OCI-LY7 (cell line): ENCODE data around the gene ATP9B. TPM values are rescaled to one million over a fixed set of nuclear protein-coding genes. Genes with fewer than 3 reads are reported as not detected.

Source experiments
- BruUV-seq: library from RNA; stranded (reverse); fragments of 400-500 nt; replicated peaks from 2 replicates; lab custom pipeline; 2021; lab: Mats Ljungman, UMichigan
- CTCF ChIA-PET: fragments of 300-600 bp; sonication (Branson Sonifier 250); formaldehyde crosslinking; loops from one replicate; lab custom pipeline; 2022; ENCODE audit warnings: antibody characterized with exemption; ENCODE audit not compliant: unreplicated experiment; lab: Charles Lee
- POLR2A ChIA-PET: fragments of 300-600 bp; sonication (Branson Sonifier 250); formaldehyde crosslinking; loops from one replicate; lab custom pipeline; 2022; ENCODE audit warnings: antibody characterized with exemption; lab: Charles Lee
- DNase-seq: peaks from one replicate; pipeline ENCODE4 v3.0.0-alpha.2; 2015; ENCODE audit warnings: low spot score
- H2AFZ ChIP-seq: fragments of 200-600 bp; sonication (generic), shearing (Covaris generic); 2 replicates; pipeline ENCODE4 v1.6.1; 2014; ENCODE audit warnings: mild to moderate bottlenecking, antibody characterized with exemption, low read length, moderate library complexity
- H3K27ac ChIP-seq: fragments of 200-600 bp; sonication (generic); 2 replicates; pipeline ENCODE4 v1.5.1; 2014; ENCODE audit warnings: mixed run types, low read depth, mild to moderate bottlenecking, moderate library complexity, low read length, inconsistent platforms; ENCODE audit not compliant: poor library complexity, severe bottlenecking
- H3K36me3 ChIP-seq: fragments of 200-600 bp; sonication (generic); 2 replicates; pipeline ENCODE4 v1.6.1; 2014; ENCODE audit warnings: mild to moderate bottlenecking, antibody characterized with exemption, low read length, moderate library complexity, mixed read lengths; ENCODE audit not compliant: insufficient read depth
- H3K4me1 ChIP-seq: fragments of 200-600 bp; sonication (generic); 2 replicates; pipeline ENCODE4 v1.5.1; 2014; ENCODE audit warnings: mild to moderate bottlenecking, low read length; ENCODE audit not compliant: insufficient read depth, poor library complexity, severe bottlenecking
- H3K4me2 ChIP-seq: fragments of 200-600 bp; sonication (generic); 2 replicates; pipeline ENCODE4 v1.6.1; 2014; ENCODE audit warnings: mild to moderate bottlenecking, low read length
- H3K4me3 ChIP-seq: fragments of 200-600 bp; sonication (generic); 2 replicates; pipeline ENCODE4 v1.5.1; 2014; ENCODE audit warnings: mild to moderate bottlenecking, low read depth, low read length; ENCODE audit not compliant: poor library complexity, severe bottlenecking
- H3K79me2 ChIP-seq: fragments of 200-600 bp; sonication (generic); 2 replicates; pipeline ENCODE4 v1.6.1; 2016; ENCODE audit warnings: low read depth, mild to moderate bottlenecking, low read length, moderate library complexity, mixed read lengths; ENCODE audit not compliant: insufficient read depth
- H3K9me2 ChIP-seq: fragments of 200-600 bp; sonication (generic); 2 replicates; pipeline ENCODE4 v1.6.1; 2016; ENCODE audit warnings: mild to moderate bottlenecking, low read length, mixed read lengths; ENCODE audit not compliant: insufficient read depth
- H3K9me3 ChIP-seq: fragments of 200-600 bp; sonication (generic); 2 replicates; pipeline ENCODE4 v1.6.1; 2014; ENCODE audit warnings: mild to moderate bottlenecking, mixed run types, low read length, mixed read lengths
- H4K20me1 ChIP-seq: fragments of 200-600 bp; sonication (generic); 2 replicates; pipeline ENCODE4 v1.6.1; 2014; ENCODE audit warnings: mild to moderate bottlenecking, antibody characterized with exemption, low read length, moderate library complexity, mixed read lengths; ENCODE audit not compliant: insufficient read depth
- CTCF ChIP-seq: fragments of 200-600 bp; sonication (generic); conservative IDR thresholded peaks from 2 replicates; pipeline ENCODE4 v1.5.1; 2014; ENCODE audit warnings: mild to moderate bottlenecking, antibody characterized with exemption, low read length, moderate library complexity, mixed read lengths
- EZH2phosphoT487 ChIP-seq: fragments of 200-600 bp; sonication (generic); IDR thresholded peaks from 2 replicates; pipeline ENCODE4 v1.6.1; 2018; ENCODE audit warnings: low read depth, borderline replicate concordance, mild to moderate bottlenecking, mixed run types, antibody characterized with exemption, low read length, moderate library complexity, mixed read lengths
- intact Hi-C: fragments of 100-400 bp; cut with micrococcal nuclease; formaldehyde crosslinking; loops from one replicate; pipeline ENCODE4 v1.10.0; 2022; ENCODE audit not compliant: unreplicated experiment
- total RNA-seq, 2 experiments: library from RNA; depleted of rRNA in 1 of 2; stranded (reverse); fragments of >200 nt in 1 of 2; shearing (Covaris generic) in 1 of 2; gene quantifications; 2 replicates each; pipeline ENCODE4 v1.2.3, GENCODE V29; 2014 to 2022

Gene ATP9B
- total RNA-seq, 2 experiments from 2014 or later, result 27.1 to 36.4 TPM

GRCh38 chr18:79199691-79200374 is 130.6 kb downstream of the ATP9B start:
- Histone ChIP-seq H3K79me2 (no peaks in the 10 kb centered on the region), H3K27ac (no peak overlapping the region), H3K4me1 (peaks cover 62% of the 10 kb centered on the region), H3K4me2 (no peak overlapping the region), H3K9me3 (no peaks in the 10 kb centered on the region), H3K4me3 (no peak overlapping the region), H2AFZ (no peak overlapping the region), H3K36me3 (peaks cover 24% of the 10 kb centered on the region), H3K9me2 (no peaks in the 10 kb centered on the region), H4K20me1 (no peaks in the 10 kb centered on the region)
- BruUV-seq, result no TSS peak
- POLR2A ChIA-PET, result interaction anchor here (1.1 kb wide), 1 partner anchor 17 kb away, joined by 3 read pairs; no protein-coding TSS in a partner anchor
- CTCF ChIA-PET, result interaction anchor here (0.7 kb wide), 1 partner anchor 139 kb away, joined by 3 read pairs; no protein-coding TSS in a partner anchor
- DNase-seq, result no peak
- intact Hi-C loops, result loop anchor here (5.0 kb wide), 1 partner anchor 128 kb away; no protein-coding TSS in a partner anchor
- TF ChIP-seq EZH2phosphoT487, result no peak
- TF ChIP-seq CTCF, result no peak

DNA sequence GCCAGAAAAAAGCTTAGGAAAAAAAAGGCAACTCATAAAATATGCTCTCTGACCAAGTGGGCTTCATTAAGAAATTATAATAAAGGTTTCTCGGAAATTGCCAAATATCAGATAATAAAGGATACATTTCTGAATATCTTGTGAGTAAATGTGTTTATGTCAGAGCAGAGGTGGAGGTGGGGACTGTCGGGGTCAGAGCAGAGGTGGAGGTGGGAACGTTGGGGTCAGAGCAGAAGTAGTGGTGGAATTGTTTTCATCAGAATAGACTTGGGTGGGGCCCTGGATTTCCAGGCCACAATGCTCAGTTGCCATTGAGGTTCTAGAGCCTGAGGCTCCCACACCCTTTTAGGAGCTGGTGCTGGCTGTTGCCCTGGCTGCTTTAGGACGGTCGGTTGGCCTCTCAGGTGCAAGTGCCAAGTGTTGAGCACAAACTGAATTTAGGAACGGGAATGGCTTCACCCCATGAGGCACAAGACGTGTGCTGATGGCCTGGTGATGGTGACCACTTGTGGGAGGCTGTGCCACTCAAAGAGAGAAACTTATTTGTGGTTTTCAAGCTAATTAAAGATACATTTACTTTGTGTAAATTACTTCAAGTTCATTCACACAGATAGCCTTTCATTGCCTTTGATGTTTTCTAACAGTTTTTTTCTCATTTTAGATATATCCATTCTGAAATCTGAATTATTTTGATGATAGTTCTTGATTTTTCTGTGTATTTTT is 131.5 kb downstream of the ATP9B start:
- Histone ChIP-seq H3K9me2 (no peaks in the 10 kb centered on the region), H3K9me3 (no peaks in the 10 kb centered on the region), H3K36me3 (peaks cover 18% of the 10 kb centered on the region), H3K79me2 (no peaks in the 10 kb centered on the region), H3K4me1 (peaks cover 55% of the 10 kb centered on the region), H3K4me2 (no peak overlapping the region), H3K27ac (no peak overlapping the region), H2AFZ (no peak overlapping the region), H3K4me3 (no peak overlapping the region), H4K20me1 (no peaks in the 10 kb centered on the region)
- ChIA-PET POLR2A (no interaction called here), CTCF (no interaction called here)
- peak; percentile 28 for DNase-seq
- no peak for TF ChIP-seq CTCF
- TF ChIP-seq EZH2phosphoT487, result no peak
- BruUV-seq, result no TSS peak
- intact Hi-C loops, result no loop called here
